AG04449 (cell line): ENCODE data around the gene RTL9.

Experiments
- CTCF ChIA-PET: fragments of 350-600 bp; formaldehyde crosslinking; extraction: SDS; loops from one replicate; lab custom pipeline; 2021; ENCODE audit warnings: antibody characterized with exemption; lab: Yijun Ruan, JAX
- POLR2A ChIA-PET: fragments of 400-600, 350-600 bp; formaldehyde crosslinking; extraction: SDS; loops from one replicate; lab custom pipeline; 2020; ENCODE audit warnings: antibody characterized with exemption, inconsistent platforms; lab: Yijun Ruan, JAX
- DNase-seq: peaks from one replicate; pipeline ENCODE4 v3.0.0-alpha.2; 2010; ENCODE audit warnings: low read depth, low spot score
- H3K4me3 ChIP-seq: 2 replicates; pipeline ENCODE4 v1.5.1; 2011; ENCODE audit warnings: low read depth, mild to moderate bottlenecking, control low read depth, low read length
- CTCF ChIP-seq: IDR thresholded peaks from one replicate; pipeline ENCODE4 v1.5.1; 2011; ENCODE audit warnings: mild to moderate bottlenecking, moderate library complexity, low read length, control low read depth, inconsistent platforms; ENCODE audit not compliant: insufficient read depth; ENCODE audit errors: missing control alignments

Gene RTL9

GRCh38 chrX:110358548-110358947 is at the start of gene RTL9:
TSS of gene RTL9 (plus strand) at chrX:110358848. CDS start at chrX:110450618, 91,770 bp downstream.
- CTCF ChIA-PET: interaction anchor here (1.0 kb wide), 1 partner anchor 11 kb away, joined by 6 read pairs; a partner anchor contains a TSS
- no peak for DNase-seq
- POLR2A ChIA-PET: interaction anchor here (0.8 kb wide), 1 partner anchor 45 kb away, joined by 3 read pairs; no protein-coding TSS in a partner anchor

DNA sequence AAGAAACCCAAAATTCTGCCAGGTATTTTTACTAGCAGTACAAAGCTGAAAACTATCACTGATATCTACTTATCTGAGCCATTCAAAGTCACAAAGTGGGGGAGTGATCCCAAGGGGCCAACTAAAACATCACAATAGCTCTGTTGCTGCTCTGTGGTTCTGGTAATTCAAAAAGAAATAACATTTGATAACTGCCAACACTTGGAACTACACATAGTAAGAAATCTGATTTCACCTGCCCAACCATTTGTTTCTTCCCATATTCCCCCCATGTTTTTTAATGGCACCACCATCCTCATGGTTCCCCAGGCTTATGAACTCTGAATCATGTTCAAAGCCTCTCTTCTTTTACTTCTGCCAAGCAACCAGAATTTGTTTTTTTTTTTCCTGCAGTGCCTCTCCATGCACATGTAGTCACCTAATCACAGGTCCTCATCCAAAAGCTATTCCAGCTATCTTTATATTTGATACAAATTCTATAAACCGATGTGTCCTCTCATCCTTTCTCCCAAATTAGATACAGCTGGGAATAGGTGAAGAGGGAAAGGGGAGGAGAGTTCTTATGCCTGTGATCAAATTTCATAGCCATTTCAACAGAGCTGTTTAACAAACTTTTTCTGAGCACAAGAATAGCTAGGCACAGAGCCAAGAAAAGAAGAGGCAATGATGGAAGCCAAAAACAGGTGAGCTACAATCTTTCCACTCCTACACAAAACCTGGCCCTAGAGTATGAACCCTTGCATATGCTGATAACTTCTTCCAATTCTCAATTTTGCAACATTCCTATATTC is 48.5 kb upstream of the RTL9 start:
- no peak for TF ChIP-seq CTCF
- H3K4me3 ChIP-seq: no peak overlapping the region
- ChIA-PET CTCF (interaction anchor here (2.0 kb wide), 1 partner anchor 98 kb away, joined by 8 read pairs; no protein-coding TSS in a partner anchor), POLR2A (interaction anchor here (0.8 kb wide), 1 partner anchor 257 kb away, joined by 3 read pairs; no protein-coding TSS in a partner anchor)
- no peak for DNase-seq

More at GRCh38 chrX:110358548-110358947, at the start of gene RTL9:
- no peak within 1 kb of the TSS for H3K4me3 ChIP-seq
- TF ChIP-seq CTCF: no peak

- ChIA-PET POLR2A (no interaction called here), CTCF (interaction anchor here (2.0 kb wide), 1 partner anchor 97 kb away, joined by 8 read pairs; no protein-coding TSS in a partner anchor)
- no peak for DNase-seq
- H3K4me3 ChIP-seq: no peak overlapping the region
- no peak for TF ChIP-seq CTCF
These were observed 47.8 kb upstream of the RTL9 start for GRCh38 chrX:110310896-110311295.

DNA sequence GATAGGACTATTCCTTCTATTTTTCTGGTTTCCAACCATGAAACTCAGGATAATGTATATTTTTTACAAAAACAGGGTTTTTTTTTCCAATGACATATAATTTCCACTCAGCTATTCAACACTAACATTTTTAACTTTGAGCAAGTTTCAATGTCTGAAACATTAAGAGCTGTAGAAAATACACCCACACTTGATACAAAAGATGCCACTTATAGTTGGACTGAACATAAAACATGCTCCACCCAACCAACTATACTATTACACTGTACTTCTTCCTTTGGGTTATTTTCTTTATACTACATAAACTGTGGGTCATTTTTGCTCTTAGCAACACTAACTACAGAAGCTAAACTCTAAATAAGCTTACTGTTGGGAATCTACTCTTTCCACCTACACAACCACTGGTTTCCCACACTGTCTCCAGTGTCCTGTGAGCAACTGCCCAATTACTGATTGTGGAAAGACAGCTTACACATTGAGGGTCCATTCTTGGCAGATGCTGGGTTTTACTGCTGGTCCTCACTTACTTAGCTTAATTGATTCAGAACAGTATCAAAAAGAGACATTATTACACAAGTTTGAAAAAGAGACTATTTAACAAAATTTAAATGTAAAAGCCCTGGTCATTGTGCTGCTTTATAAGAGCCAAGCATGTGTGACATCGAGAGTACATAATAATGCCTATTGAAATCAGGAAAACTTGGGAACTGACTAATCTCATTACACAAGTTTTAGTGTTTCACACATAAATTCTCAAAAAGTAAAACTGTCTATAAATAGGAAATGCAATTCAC is 47.0 kb upstream of the RTL9 start:
- ChIA-PET CTCF (interaction anchor here (1.1 to 2.0 kb wide), 3 partner anchors 91 to 151 kb away, joined by 3 to 8 read pairs (median 4); no protein-coding TSS in a partner anchor), POLR2A (no interaction called here)

GRCh38 chrX:110315551-110315950 is 43.1 kb upstream of the RTL9 start:
- ChIA-PET CTCF (interaction anchor here (0.8 to 6.2 kb wide), 5 partner anchors 8 to 169 kb away, joined by 3 to 58 read pairs (median 4); no protein-coding TSS in a partner anchor), POLR2A (no interaction called here)
- no peak for DNase-seq
- H3K4me3 ChIP-seq: peak overlapping the region; percentile 73
- no peak for TF ChIP-seq CTCF

More for the DNA sequence above, 47.0 kb upstream of the RTL9 start:
- no peak for DNase-seq
- H3K4me3 ChIP-seq: no peak overlapping the region
- TF ChIP-seq CTCF: no peak
